Ammon's horn (tissue), 1 donor: ENCODE measurements around the gene ABCC11.

ENCODE experiments used
- DNase-seq: peaks from one replicate; pipeline ENCODE4 v3.0.0-alpha.2; 2016; ENCODE audit warnings: low spot score

Gene ABCC11

DNA sequence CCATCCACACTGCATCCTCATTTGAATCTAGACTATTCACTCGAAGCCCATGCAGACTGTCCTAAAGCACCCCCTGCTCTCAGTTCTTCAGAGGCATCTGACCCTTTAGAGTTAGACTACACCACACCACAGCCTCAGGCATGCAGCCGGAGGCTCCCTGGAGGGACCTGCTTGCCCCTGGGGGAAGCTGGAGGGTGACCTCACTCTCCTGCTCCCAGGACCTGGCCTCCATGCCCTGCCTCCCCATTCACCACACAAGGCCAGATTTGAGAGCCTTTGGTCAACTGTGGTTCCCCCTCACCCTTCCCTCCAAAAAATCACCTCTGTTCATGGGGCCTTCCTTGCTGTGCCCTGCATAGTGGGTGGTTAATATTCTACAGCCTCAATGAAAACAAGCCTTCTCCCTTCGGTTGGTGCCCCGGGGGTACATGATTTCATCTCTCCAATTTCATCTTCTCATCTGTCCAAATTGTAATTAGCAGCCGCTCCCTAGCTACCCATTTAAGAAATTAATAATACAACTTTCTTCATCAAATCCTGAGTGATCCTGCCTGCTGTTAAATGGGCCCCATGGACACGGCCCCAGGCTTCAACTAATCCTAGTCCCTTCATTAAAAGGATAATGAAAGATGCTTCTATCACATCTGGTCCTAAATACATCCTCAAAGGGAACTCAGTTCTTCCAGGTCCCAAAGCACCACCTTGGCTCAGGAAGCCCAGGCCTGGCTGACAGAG lies 116.0 kb downstream of the ABCC11 start:
- no peak for DNase-seq

- DNase-seq, result no peak
These were observed 117.4 kb downstream of the ABCC11 start for GRCh38 chr16:48129926-48130325.

- no peak for DNase-seq
These were observed 118.6 kb downstream of the ABCC11 start for GRCh38 chr16:48128769-48129168.

DNA sequence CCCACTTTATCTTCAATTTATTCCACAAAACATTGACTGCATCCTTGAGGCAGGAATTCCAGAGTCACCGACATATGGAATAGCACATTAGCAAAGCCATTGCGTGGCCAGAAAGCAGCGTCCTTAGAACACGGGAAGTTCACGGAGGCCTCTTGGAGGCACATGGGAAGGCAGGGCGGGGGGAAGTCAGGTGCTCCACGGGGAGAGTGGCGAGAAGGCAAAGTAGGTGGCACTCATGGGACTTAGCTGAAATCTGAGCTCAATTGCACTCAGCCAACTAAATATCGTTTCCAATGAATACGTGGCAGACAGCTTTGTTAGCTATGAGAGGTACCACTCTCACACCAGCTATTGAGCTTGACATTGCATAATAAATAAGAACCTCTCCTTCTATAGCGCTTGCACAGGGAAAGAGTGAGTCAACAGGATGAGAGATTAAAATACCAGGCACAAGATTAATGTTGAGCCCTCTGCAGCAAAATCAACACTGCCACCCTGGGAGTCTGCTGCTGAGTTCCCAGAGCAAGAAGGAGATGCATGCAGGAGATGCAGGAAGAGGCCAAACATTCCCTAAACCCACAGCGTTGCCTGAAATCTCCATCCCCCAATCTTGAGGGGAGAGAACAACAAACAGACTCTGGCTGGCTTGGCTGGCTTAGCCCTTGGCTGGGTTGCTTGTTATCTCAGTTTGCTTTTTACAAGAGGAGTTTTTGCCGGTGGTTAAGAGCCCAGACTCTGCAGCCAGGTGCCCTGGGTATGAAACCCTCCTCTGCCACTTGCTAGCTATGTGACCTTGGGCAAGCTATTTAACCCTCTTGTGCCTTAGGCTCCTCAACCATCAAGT lies 120.3 kb downstream of the ABCC11 start:
- DNase-seq, result no peak

- DNase-seq, result no peak
These were observed 121.5 kb downstream of the ABCC11 start for GRCh38 chr16:48125888-48126287.

DNA sequence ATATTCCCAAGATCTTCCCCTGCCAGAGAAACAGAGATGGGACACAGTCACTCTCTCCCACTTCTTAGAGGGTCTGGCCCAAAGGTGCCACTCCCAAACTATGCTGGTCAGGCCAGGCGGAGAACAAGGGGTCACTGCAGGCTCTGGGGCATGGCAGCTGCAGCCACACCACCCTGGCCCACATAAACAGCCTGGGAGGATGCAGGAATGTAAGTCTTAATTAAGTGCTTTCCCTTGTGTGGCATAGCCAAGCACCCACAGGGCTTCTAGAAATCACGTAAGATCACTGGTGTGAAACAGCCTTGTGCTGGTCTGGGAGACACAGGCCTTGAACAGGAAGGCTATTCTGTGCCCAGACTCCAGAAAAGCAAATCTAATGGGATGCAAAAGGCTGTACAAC lies 123.1 kb downstream of the ABCC11 start:
- no peak for DNase-seq

- peak; percentile 74 for DNase-seq
These were observed 124.1 kb downstream of the ABCC11 start for GRCh38 chr16:48123104-48123788.

- DNase-seq, result no peak
These were observed 126.1 kb downstream of the ABCC11 start for GRCh38 chr16:48121276-48121675.

DNA sequence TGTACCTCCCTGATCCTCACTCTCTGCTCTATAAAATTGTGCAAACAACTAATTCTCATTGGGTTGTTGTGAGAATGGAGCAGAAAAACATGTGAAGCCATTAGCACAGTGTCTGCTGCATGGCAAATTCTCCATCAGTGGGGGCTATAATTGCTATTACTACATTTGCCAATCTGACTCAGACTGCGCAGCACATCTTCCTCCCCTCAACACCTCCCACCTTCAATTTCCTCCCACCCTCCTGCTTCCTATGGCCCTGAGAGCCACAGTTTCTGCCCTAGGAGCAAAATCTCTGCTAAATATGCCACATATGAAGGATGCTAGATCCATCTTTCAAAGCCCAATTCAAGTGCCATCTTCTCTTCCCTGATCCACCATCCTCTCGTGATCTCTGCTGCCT lies 128.5 kb downstream of the ABCC11 start:
- peak; percentile 60 for DNase-seq

- DNase-seq, result no peak
These were observed 129.9 kb downstream of the ABCC11 start for GRCh38 chr16:48117217-48118105.
